Activated CD8-positive, alpha-beta memory T cell treated with anti-CD3 and anti-CD28 coated beads for 4 hours (primary cell): ENCODE data around the gene KSR1.

Source experiments
- DNase-seq, 2 donors: peaks; one replicate each; pipeline ENCODE4 v3.0.0-alpha.2; 2020; ENCODE audit warnings: low read depth in 2 of 2

The KSR1 gene

GRCh38 chr17:27473748-27474609, 17.7 kb downstream of the KSR1 start:
- DNase-seq: peak; percentile 50 to 79

GRCh38 chr17:27475070-27475673, 18.9 kb downstream of the KSR1 start:
- DNase-seq: no peak

- DNase-seq: no peak
Observed at GRCh38 chr17:27475981-27476895, 20.0 kb downstream of the KSR1 start.

GRCh38 chr17:27477050-27477888, 21.0 kb downstream of the KSR1 start:
- no peak for DNase-seq

GRCh38 chr17:27477971-27478684, 21.9 kb downstream of the KSR1 start:
- DNase-seq: no peak

GRCh38 chr17:27478901-27479538, 22.8 kb downstream of the KSR1 start:
- no peak for DNase-seq

- DNase-seq: no peak
Observed at GRCh38 chr17:27479838-27480237, 23.6 kb downstream of the KSR1 start.

GRCh38 chr17:27480699-27481098, 24.5 kb downstream of the KSR1 start:
- DNase-seq: no peak

- DNase-seq: no peak
Observed at GRCh38 chr17:27481327-27481726, 25.1 kb downstream of the KSR1 start.

- no peak for DNase-seq
Observed at GRCh38 chr17:27485125-27485524, 28.9 kb downstream of the KSR1 start.

GRCh38 chr17:27485716-27486495, 29.7 kb downstream of the KSR1 start:
- DNase-seq: no peak

- no peak for DNase-seq
Observed at GRCh38 chr17:27486741-27487140, 30.5 kb downstream of the KSR1 start.

GRCh38 chr17:27488231-27488630, 32.0 kb downstream of the KSR1 start:
- DNase-seq: no peak

GRCh38 chr17:27489045-27489715, 32.9 kb downstream of the KSR1 start:
- no peak for DNase-seq

GRCh38 chr17:27490391-27490790, 34.1 kb downstream of the KSR1 start:
- DNase-seq: no peak

- DNase-seq: no peak
Observed at GRCh38 chr17:27491713-27492190, 35.5 kb downstream of the KSR1 start.

GRCh38 chr17:27492470-27492869, 36.2 kb downstream of the KSR1 start:
- DNase-seq: no peak

GRCh38 chr17:27493088-27493487, 36.8 kb downstream of the KSR1 start:
- DNase-seq: no peak
